Fibroblast of skin of right biceps (primary cell): Measurements from ENCODE around the gene CNP.
A peak's percentile ranks its signal among the peaks of the same experiment; 100 is the strongest.

Source experiments
- DNase-seq: peaks from one replicate; pipeline ENCODE4 v3.0.0-alpha.2; 2013

CNP gene

GRCh38 chr17:41973408-41973811 lies 6.8 kb downstream of the CNP start:
- no peak for DNase-seq

GRCh38 chr17:41974031-41974430 lies 7.4 kb downstream of the CNP start:
- DNase-seq, result no peak

- DNase-seq, result no peak
Observed at GRCh38 chr17:41974658-41975057, 8.1 kb downstream of the CNP start.

GRCh38 chr17:41975099-41976083 lies 8.8 kb downstream of the CNP start:
- no peak for DNase-seq

GRCh38 chr17:41976142-41976768 lies 9.7 kb downstream of the CNP start:
- DNase-seq, result no peak

- DNase-seq, result no peak
Observed at GRCh38 chr17:41977991-41978390, 11.4 kb downstream of the CNP start.

- DNase-seq, result no peak
Observed at GRCh38 chr17:41982026-41982760, 15.6 kb downstream of the CNP start.

- DNase-seq, result no peak
Observed at GRCh38 chr17:41984454-41984853, 17.9 kb downstream of the CNP start.

- DNase-seq, result no peak
Observed at GRCh38 chr17:41985919-41986318, 19.3 kb downstream of the CNP start.

GRCh38 chr17:41986634-41987033 lies 20.0 kb downstream of the CNP start:
- DNase-seq, result no peak

- no peak for DNase-seq
Observed at GRCh38 chr17:41987642-41988041, 21.0 kb downstream of the CNP start.

GRCh38 chr17:41988418-41988817 lies 21.8 kb downstream of the CNP start:
- no peak for DNase-seq

- no peak for DNase-seq
Observed at GRCh38 chr17:41989702-41990419, 23.3 kb downstream of the CNP start.

- DNase-seq, result no peak
Observed at GRCh38 chr17:41992576-41992975, 26.0 kb downstream of the CNP start.

- no peak for DNase-seq
Observed at GRCh38 chr17:41996855-41997164, 30.2 kb downstream of the CNP start.

- DNase-seq, result no peak
Observed at GRCh38 chr17:41998497-41998896, 31.9 kb downstream of the CNP start.

GRCh38 chr17:42000413-42001133 lies 34.0 kb downstream of the CNP start:
- DNase-seq, result no peak

GRCh38 chr17:42001729-42002128 lies 35.1 kb downstream of the CNP start:
- no peak for DNase-seq

- no peak for DNase-seq
Observed at GRCh38 chr17:42002175-42002791, 35.7 kb downstream of the CNP start.

GRCh38 chr17:42002792-42003301 lies 36.3 kb downstream of the CNP start:
- peak; percentile 30 for DNase-seq

- peak; percentile 29 for DNase-seq
Observed at GRCh38 chr17:42005166-42005565, 38.6 kb downstream of the CNP start.

- no peak for DNase-seq
Observed at GRCh38 chr17:42009170-42009569, 42.6 kb downstream of the CNP start.
